ENCODE measurements around the gene CHST13.

DNA sequence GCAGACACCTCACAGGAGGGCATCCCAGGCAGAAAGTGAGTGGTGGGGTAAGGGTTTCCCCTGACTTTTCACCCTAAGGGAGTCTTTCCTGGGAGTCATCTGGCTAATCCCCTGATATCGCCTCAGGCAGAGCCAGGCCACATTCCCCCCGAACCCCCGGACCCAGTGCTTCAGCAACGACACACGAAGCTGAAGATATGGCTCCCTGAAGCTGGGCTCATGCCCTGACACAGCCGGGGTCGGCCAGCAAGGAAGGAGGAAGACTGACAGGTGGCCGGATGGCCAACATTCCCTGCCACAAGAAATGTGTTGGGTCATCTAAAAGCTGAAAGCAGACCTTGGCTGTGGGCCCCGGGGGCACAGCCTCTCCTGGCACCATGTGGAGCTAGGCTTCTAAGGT lies 14.4 kb downstream of the CHST13 start:
- TF ChIP-seq ZNF274 (IDR thresholded peaks at IDR 0.05; ENCODE audit: low read depth, low read length) (no peak), YY1 (IDR thresholded peaks at IDR 0.05; ENCODE audit: insufficient read depth, insufficient read length) (no peak)
